OCI-LY7 (cell line): Measurements from ENCODE around the gene PEDS1. TPM values are rescaled to one million over a fixed set of nuclear protein-coding genes. Genes with fewer than 3 reads are reported as not detected.

Experiments used
- BruUV-seq: library from RNA; stranded (reverse); fragments of 400-500 nt; replicated peaks from 2 replicates; lab custom pipeline; 2021; lab: Mats Ljungman, UMichigan
- CTCF ChIA-PET: fragments of 300-600 bp; sonication (Branson Sonifier 250); formaldehyde crosslinking; loops from one replicate; lab custom pipeline; 2022; ENCODE audit warnings: antibody characterized with exemption; ENCODE audit not compliant: unreplicated experiment; lab: Charles Lee
- POLR2A ChIA-PET: fragments of 300-600 bp; sonication (Branson Sonifier 250); formaldehyde crosslinking; loops from one replicate; lab custom pipeline; 2022; ENCODE audit warnings: antibody characterized with exemption; lab: Charles Lee
- DNase-seq: peaks from one replicate; pipeline ENCODE4 v3.0.0-alpha.2; 2015; ENCODE audit warnings: low spot score
- H2AFZ ChIP-seq: fragments of 200-600 bp; sonication (generic), shearing (Covaris generic); 2 replicates; pipeline ENCODE4 v1.6.1; 2014; ENCODE audit warnings: mild to moderate bottlenecking, antibody characterized with exemption, low read length, moderate library complexity
- H3K27ac ChIP-seq: fragments of 200-600 bp; sonication (generic); 2 replicates; pipeline ENCODE4 v1.5.1; 2014; ENCODE audit warnings: mixed run types, low read depth, mild to moderate bottlenecking, moderate library complexity, low read length, inconsistent platforms; ENCODE audit not compliant: poor library complexity, severe bottlenecking
- H3K36me3 ChIP-seq: fragments of 200-600 bp; sonication (generic); 2 replicates; pipeline ENCODE4 v1.6.1; 2014; ENCODE audit warnings: mild to moderate bottlenecking, antibody characterized with exemption, low read length, moderate library complexity, mixed read lengths; ENCODE audit not compliant: insufficient read depth
- H3K4me1 ChIP-seq: fragments of 200-600 bp; sonication (generic); 2 replicates; pipeline ENCODE4 v1.5.1; 2014; ENCODE audit warnings: mild to moderate bottlenecking, low read length; ENCODE audit not compliant: insufficient read depth, poor library complexity, severe bottlenecking
- H3K4me2 ChIP-seq: fragments of 200-600 bp; sonication (generic); 2 replicates; pipeline ENCODE4 v1.6.1; 2014; ENCODE audit warnings: mild to moderate bottlenecking, low read length
- H3K4me3 ChIP-seq: fragments of 200-600 bp; sonication (generic); 2 replicates; pipeline ENCODE4 v1.5.1; 2014; ENCODE audit warnings: mild to moderate bottlenecking, low read depth, low read length; ENCODE audit not compliant: poor library complexity, severe bottlenecking
- H3K79me2 ChIP-seq: fragments of 200-600 bp; sonication (generic); 2 replicates; pipeline ENCODE4 v1.6.1; 2016; ENCODE audit warnings: low read depth, mild to moderate bottlenecking, low read length, moderate library complexity, mixed read lengths; ENCODE audit not compliant: insufficient read depth
- H3K9me2 ChIP-seq: fragments of 200-600 bp; sonication (generic); 2 replicates; pipeline ENCODE4 v1.6.1; 2016; ENCODE audit warnings: mild to moderate bottlenecking, low read length, mixed read lengths; ENCODE audit not compliant: insufficient read depth
- H3K9me3 ChIP-seq: fragments of 200-600 bp; sonication (generic); 2 replicates; pipeline ENCODE4 v1.6.1; 2014; ENCODE audit warnings: mild to moderate bottlenecking, mixed run types, low read length, mixed read lengths
- H4K20me1 ChIP-seq: fragments of 200-600 bp; sonication (generic); 2 replicates; pipeline ENCODE4 v1.6.1; 2014; ENCODE audit warnings: mild to moderate bottlenecking, antibody characterized with exemption, low read length, moderate library complexity, mixed read lengths; ENCODE audit not compliant: insufficient read depth
- CTCF ChIP-seq: fragments of 200-600 bp; sonication (generic); conservative IDR thresholded peaks from 2 replicates; pipeline ENCODE4 v1.5.1; 2014; ENCODE audit warnings: mild to moderate bottlenecking, antibody characterized with exemption, low read length, moderate library complexity, mixed read lengths
- EZH2phosphoT487 ChIP-seq: fragments of 200-600 bp; sonication (generic); IDR thresholded peaks from 2 replicates; pipeline ENCODE4 v1.6.1; 2018; ENCODE audit warnings: low read depth, borderline replicate concordance, mild to moderate bottlenecking, mixed run types, antibody characterized with exemption, low read length, moderate library complexity, mixed read lengths
- intact Hi-C: fragments of 100-400 bp; cut with micrococcal nuclease; formaldehyde crosslinking; loops from one replicate; pipeline ENCODE4 v1.10.0; 2022; ENCODE audit not compliant: unreplicated experiment
- total RNA-seq, 2 experiments: library from RNA; depleted of rRNA in 1 of 2; stranded (reverse); fragments of >200 nt in 1 of 2; shearing (Covaris generic) in 1 of 2; gene quantifications; 2 replicates each; pipeline ENCODE4 v1.2.3, GENCODE V29; 2014 to 2022

Gene PEDS1
- total RNA-seq, 2 experiments from 2014 or later, result 22.0 to 25.9 TPM

GRCh38 chr20:50111829-50112495, 41.6 kb downstream of the PEDS1 start:
- intact Hi-C loops, result loop anchor here (2.0 to 10.0 kb wide), 2 partner anchors 25 to 837 kb away; partner anchors contain the start of gene ZNFX1
- Histone ChIP-seq H3K4me2 (peak overlapping the region; percentile 94), H3K9me3 (no peaks in the 10 kb centered on the region), H3K4me3 (peak overlapping the region; percentile 88), H4K20me1 (peaks cover 22% of the 10 kb centered on the region), H3K27ac (peak overlapping the region; percentile 77), H3K4me1 (peaks cover 58% of the 10 kb centered on the region), H3K79me2 (peaks cover 78% of the 10 kb centered on the region), H3K36me3 (peaks cover 34% of the 10 kb centered on the region; the same call in 1 of the 2 replicates), H3K9me2 (no peaks in the 10 kb centered on the region), H2AFZ (no peak overlapping the region; the same call in 1 of the 2 replicates)
- DNase-seq, result no peak
- ChIA-PET CTCF (no interaction called here), POLR2A (interaction anchor here (0.5 to 2.6 kb wide), 2 partner anchors 41 to 70 kb away, joined by 4 to 12 read pairs; partner anchors contain the start of gene PEDS1)
- no peak for TF ChIP-seq CTCF
- BruUV-seq, result no TSS peak

GRCh38 chr20:50111120-50111828, 42.2 kb downstream of the PEDS1 start:
- H3K4me1 ChIP-seq, result peaks cover 55% of the 10 kb centered on the region
- peak overlapping the region; percentile 88 for H3K4me3 ChIP-seq
- H3K9me3 ChIP-seq, result no peaks in the 10 kb centered on the region
- TF ChIP-seq EZH2phosphoT487, result no peak
- no peak for TF ChIP-seq CTCF
- no peaks in the 10 kb centered on the region for H3K9me2 ChIP-seq
- POLR2A ChIA-PET, result interaction anchor here (0.5 kb wide), 1 partner anchor 71 kb away, joined by 4 read pairs; no protein-coding TSS in a partner anchor
- H3K4me2 ChIP-seq, result peak overlapping the region; percentile 94
- no peak for DNase-seq
- H4K20me1 ChIP-seq, result peaks cover 22% of the 10 kb centered on the region
- CTCF ChIA-PET, result interaction anchor here (1.1 kb wide), 1 partner anchor 42 kb away, joined by 3 read pairs; the partner anchor contains the start of gene PEDS1
- peaks cover 85% of the 10 kb centered on the region for H3K79me2 ChIP-seq
- no TSS peak for BruUV-seq
- H3K27ac ChIP-seq, result peak overlapping the region; percentile 17
- H3K36me3 ChIP-seq, result peaks cover 40% of the 10 kb centered on the region
- H2AFZ ChIP-seq, result no peak overlapping the region
- intact Hi-C loops, result loop anchor here (2.0 to 10.0 kb wide), 2 partner anchors 24 to 836 kb away; partner anchors contain the start of gene ZNFX1
